ENCODE results near the gene HS3ST5. TPM values are rescaled to one million over a fixed set of nuclear protein-coding genes. Genes with fewer than 3 reads are reported as not detected.

Gene HS3ST5
- total RNA-seq, 1 donor from 2014 or later, result 0.12 TPM

DNA sequence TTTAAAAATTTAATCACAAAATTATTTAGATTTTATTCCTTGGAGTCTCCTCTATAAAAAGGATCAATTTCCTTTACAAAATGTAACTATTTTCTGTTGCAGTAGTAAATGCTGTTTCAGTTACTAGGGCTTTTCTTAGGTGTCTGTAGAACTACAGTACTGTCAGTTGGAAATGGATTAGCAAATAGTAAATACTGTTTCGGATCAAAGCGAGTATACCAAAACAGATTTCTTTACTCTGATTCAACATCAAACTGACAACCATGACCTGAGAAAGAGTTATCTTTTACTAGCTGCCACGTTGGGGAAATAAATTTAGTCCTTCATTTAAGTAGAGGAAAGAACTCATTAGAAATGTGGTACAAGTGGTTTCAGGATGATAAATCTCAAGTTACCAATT, 172.5 kb downstream of the HS3ST5 start:
- TF ChIP-seq, protein P1, sequence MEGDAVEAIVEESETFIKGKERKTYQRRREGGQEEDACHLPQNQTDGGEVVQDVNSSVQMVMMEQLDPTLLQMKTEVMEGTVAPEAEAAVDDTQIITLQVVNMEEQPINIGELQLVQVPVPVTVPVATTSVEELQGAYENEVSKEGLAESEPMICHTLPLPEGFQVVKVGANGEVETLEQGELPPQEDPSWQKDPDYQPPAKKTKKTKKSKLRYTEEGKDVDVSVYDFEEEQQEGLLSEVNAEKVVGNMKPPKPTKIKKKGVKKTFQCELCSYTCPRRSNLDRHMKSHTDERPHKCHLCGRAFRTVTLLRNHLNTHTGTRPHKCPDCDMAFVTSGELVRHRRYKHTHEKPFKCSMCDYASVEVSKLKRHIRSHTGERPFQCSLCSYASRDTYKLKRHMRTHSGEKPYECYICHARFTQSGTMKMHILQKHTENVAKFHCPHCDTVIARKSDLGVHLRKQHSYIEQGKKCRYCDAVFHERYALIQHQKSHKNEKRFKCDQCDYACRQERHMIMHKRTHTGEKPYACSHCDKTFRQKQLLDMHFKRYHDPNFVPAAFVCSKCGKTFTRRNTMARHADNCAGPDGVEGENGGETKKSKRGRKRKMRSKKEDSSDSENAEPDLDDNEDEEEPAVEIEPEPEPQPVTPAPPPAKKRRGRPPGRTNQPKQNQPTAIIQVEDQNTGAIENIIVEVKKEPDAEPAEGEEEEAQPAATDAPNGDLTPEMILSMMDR (IDR thresholded peaks at IDR 0.05), result no peak
- Histone ChIP-seq H3K4me1 (no peaks in the 10 kb centered on the region), H3K27ac (no peak overlapping the region), H3K9me3 (no peaks in the 10 kb centered on the region), H3K27me3 (ENCODE audit: low read depth) (no peaks in the 10 kb centered on the region), H3K4me3 (no peak overlapping the region), H3K36me3 (no peaks in the 10 kb centered on the region)
- intact Hi-C loops (cut with DNase I), result no loop called here
- DNase-seq, result no peak
- ATAC-seq, result no peak

DNA sequence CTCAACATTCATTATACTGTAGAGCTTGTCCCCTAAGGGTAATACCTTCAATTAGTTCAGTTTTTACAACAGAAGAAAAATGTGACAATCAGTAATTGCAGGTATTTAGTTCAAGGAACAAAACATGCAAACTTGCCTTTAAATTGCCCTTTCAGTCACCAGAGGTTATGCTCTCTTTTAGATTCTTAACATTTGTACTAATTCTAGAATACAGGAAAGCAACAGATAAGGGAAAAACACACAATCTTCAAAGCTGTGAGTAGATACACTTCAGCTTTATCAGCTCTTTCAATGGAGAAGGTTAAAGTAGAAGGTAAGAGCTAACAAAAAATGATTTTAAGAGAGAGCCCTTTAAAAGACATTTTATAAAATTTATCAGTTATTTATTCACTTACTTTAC, 173.1 kb downstream of the HS3ST5 start:
- ATAC-seq (no peak), DNase-seq (no peak)
- Histone ChIP-seq H3K36me3 (no peaks in the 10 kb centered on the region), H3K9me3 (no peaks in the 10 kb centered on the region), H3K4me1 (no peaks in the 10 kb centered on the region), H3K4me3 (no peak overlapping the region), H3K27me3 (ENCODE audit: low read depth) (no peaks in the 10 kb centered on the region), H3K27ac (no peak overlapping the region)
- TF ChIP-seq, protein P1 (IDR thresholded peaks at IDR 0.05), result no peak
- intact Hi-C loops (cut with DNase I), result no loop called here

DNA sequence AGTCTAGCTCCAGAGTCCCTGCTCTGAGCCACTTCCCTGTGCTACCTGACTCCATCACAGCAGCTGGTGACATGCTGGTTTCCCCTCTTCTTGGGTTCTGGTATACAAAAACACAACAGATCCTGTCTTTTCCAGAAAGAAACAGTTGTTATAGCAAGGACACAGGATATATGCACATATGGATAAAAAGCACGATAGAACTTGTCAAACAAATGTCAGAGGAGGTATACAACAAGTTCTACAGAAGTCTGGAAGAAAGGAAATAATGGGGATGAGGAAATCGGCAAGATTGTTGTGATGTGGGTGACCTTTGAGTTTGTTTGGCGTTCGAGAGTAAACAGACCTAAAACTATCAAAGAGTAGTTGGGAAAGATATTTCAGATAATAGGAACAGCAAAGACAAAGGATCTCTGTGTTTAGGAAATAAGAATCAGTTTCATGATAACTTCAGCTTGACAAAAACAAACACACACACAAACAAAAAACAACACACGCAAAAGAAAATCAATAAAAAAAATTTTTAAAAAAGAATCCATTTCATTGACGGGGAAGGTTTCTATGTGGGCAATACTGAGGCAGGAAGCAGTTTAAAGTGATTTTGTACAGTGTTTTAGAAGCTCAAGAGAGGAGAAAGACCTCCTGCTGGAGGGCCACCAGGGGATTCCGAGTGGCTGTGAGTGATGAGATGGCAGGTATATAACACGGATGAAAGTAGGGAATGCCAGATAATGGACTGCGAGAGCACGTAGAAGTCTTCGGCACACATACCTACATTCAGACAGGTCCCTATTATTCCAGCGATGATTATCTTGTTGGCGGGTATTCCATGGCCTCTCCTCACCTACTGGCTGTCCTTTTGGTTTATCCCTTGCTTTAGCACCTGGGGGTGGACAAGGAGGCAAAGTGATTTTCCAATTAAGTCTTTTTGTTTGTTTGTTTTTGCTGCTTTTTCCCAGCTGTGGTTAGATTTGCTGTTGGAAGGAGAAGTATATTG, 174.9 kb downstream of the HS3ST5 start:
- no peaks in the 10 kb centered on the region for H3K36me3 ChIP-seq
- ATAC-seq (no peak), DNase-seq (no peak)
- TF ChIP-seq, protein P1 (IDR thresholded peaks at IDR 0.05), result no peak
- no peak overlapping the region for H3K27ac ChIP-seq
- intact Hi-C loops (cut with DNase I), result no loop called here
- no peaks in the 10 kb centered on the region for H3K4me1 ChIP-seq
- H3K27me3 ChIP-seq (ENCODE audit: low read depth), result no peaks in the 10 kb centered on the region
- no peaks in the 10 kb centered on the region for H3K9me3 ChIP-seq
- H3K4me3 ChIP-seq, result no peak overlapping the region

DNA sequence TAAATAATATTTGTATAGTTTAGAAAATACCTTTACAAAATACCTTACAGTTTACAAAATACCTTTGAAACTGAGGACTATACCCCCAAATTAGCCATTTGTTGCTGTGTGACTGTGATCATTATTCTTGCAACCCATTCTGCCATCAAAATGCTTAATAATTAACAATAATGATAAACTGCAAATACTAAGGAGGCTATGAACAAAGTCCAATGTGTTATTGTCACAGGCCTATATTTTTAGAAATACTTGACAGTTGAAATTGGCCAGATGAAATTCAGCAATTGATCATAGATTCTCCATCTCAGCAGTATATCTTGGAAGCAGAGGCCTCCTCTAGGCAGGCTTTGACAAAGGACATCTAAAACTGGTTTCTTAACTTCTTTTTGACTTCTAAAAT, 178.6 kb downstream of the HS3ST5 start:
- Histone ChIP-seq H3K4me1 (no peaks in the 10 kb centered on the region), H3K36me3 (no peaks in the 10 kb centered on the region), H3K27me3 (ENCODE audit: low read depth) (no peaks in the 10 kb centered on the region), H3K27ac (no peak overlapping the region), H3K9me3 (no peaks in the 10 kb centered on the region), H3K4me3 (no peak overlapping the region)
- DNase-seq (no peak), ATAC-seq (no peak)
- intact Hi-C loops (cut with DNase I), result no loop called here
- TF ChIP-seq, protein P1 (IDR thresholded peaks at IDR 0.05), result no peak

DNA sequence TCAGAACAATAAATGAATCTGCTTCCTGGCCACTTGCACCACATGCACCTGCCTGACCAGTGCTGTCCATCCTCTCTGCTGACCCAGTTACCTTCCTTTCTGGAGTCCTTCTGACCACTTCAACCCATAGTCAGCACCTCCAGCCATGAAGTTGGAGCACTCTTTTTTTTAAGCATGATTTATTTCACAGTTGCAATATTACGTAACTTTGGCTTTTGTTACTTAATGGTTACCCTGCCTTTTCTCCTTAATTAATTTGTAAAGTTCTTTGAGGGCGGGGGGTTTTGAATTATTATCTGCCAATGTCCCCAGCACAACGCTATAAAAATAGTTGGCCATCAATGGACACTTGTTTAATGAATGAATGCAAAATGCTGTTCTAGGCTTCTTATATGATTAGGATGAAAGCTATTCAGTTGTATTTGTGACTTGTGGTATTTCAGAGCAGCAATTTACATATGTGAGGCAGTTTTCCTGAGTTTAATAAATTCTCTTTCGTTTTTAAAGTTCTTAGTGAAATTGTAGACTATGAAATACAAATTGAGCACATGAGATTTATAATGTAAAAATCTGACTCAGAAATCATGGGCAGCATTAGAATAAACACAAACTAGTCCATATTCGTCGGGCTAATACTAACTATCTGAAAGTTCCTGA, 180.0 kb downstream of the HS3ST5 start:
- TF ChIP-seq, protein P1 (IDR thresholded peaks at IDR 0.05), result no peak
- no peak for DNase-seq
- no peak for ATAC-seq
- Histone ChIP-seq H3K4me3 (no peak overlapping the region), H3K27me3 (ENCODE audit: low read depth) (no peaks in the 10 kb centered on the region), H3K4me1 (no peaks in the 10 kb centered on the region), H3K27ac (no peak overlapping the region), H3K36me3 (no peaks in the 10 kb centered on the region), H3K9me3 (no peaks in the 10 kb centered on the region)
- intact Hi-C loops (cut with DNase I), result no loop called here
